ENCODE measurements around the gene UBE4A.

Gene UBE4A

DNA sequence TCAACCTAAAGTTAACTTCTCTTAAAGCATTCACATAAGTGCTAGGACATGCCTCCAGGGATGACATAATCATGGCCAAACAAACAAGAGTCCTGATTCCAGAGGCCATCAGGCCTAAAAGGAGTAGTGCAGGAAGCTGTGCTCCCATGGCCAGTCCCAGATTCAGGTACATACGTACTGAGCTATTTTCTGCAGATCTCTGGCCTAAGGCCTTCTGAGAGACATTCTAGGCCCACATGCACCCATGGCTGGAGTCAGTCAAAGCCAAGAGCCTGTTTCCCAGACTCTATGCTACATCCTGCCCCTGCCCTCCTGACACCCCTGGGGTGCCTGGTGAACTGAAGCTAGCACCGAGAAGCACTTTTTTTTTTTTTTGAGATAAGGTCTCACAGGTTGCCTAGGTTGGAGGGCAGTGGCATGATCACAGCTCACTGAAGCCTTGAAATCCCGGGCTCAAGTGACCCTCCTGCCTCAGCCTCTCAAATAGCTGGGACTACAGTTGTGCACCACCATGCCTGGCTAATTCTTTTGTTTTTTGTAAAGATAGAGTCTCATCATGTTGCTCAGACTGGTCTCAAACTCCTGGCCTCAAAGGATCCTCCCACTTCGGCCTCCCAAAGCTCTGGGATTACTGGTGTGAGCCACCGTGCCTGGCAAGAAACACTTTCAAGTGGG lies 17.4 kb upstream of the UBE4A start:
- H3K27me3 ChIP-seq, result peaks cover 0 to 33% of the 10 kb centered on the region in 2 donors
- intact Hi-C loops (cut with DNase I; ENCODE audit: low total_unique reads), result loop anchor here (10.0 kb wide), 1 partner anchor 187 kb away; the partner anchor contains the start of gene SCN4B
- H3K4me1 ChIP-seq, result no peaks in the 10 kb centered on the region
- no peak for TF ChIP-seq CTCF (IDR thresholded peaks at IDR 0.05)
- H3K9me3 ChIP-seq, result no peaks in the 10 kb centered on the region
- no peak overlapping the region for H3K27ac ChIP-seq
- H3K36me3 ChIP-seq, result no peaks in the 10 kb centered on the region
- no peak overlapping the region for H3K4me3 ChIP-seq
- DNase-seq, result no peak

GRCh38 chr11:118342503-118343161 lies 16.8 kb upstream of the UBE4A start, which contains the start of gene CD3D:
Gene CD3D (minus strand): TSS chr11:118342705. CDS start chr11:118342607, 98 bp downstream.
- TF ChIP-seq CTCF (IDR thresholded peaks at IDR 0.05), result no peak
- Histone ChIP-seq H3K9me3 (no peaks in the 10 kb centered on the region), H3K27me3 (peaks cover 0 to 35% of the 10 kb centered on the region in 2 donors), H3K36me3 (no peaks in the 10 kb centered on the region), H3K4me1 (no peaks in the 10 kb centered on the region), H3K4me3 (no peak within 1 kb of the TSS), H3K27ac (no peak within 1 kb of the TSS)
- no peak for DNase-seq
- intact Hi-C loops (cut with DNase I; ENCODE audit: low total_unique reads), result loop anchor here (10.0 kb wide), 1 partner anchor 188 kb away; the partner anchor contains the start of gene SCN4B

- Histone ChIP-seq H3K27ac (no peak overlapping the region), H3K27me3 (peaks cover 0 to 37% of the 10 kb centered on the region in 2 donors), H3K4me1 (no peaks in the 10 kb centered on the region), H3K4me3 (no peak overlapping the region), H3K9me3 (no peaks in the 10 kb centered on the region), H3K36me3 (no peaks in the 10 kb centered on the region)
- DNase-seq, result no peak
- no peak for TF ChIP-seq CTCF (IDR thresholded peaks at IDR 0.05)
- intact Hi-C loops (cut with DNase I; ENCODE audit: low total_unique reads), result loop anchor here (10.0 kb wide), 1 partner anchor 188 kb away; the partner anchor contains the start of gene SCN4B
Observed at GRCh38 chr11:118343248-118343647, 16.2 kb upstream of the UBE4A start.

DNA sequence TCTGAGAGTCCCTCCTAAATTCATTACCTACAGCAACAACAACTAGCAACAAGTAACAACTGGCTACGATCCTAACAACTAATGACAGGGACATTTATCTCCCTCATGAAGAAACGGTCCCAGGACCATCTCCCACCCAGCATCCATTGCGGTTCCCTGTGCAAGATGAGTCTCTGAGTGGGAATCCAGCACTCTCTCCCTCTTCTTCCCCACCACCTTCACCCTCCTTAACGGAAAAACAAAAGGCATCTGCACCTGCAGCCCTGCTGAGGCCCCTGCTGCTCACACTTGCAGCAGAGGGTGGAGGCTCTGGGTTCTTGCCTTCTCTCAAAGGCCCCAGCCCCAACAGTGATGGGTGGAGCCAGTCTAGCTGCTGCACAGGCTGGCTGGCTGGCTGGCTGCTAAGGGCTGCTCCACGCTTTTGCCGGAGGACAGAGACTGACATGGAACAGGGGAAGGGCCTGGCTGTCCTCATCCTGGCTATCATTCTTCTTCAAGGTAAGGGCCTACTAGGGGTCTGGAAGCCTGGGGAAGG lies 15.4 kb upstream of the UBE4A start, which contains the start of gene CD3G:
TSS of gene CD3G (plus strand) at position 364 of the 535 bp plus-strand sequence. CDS start at position 444, 80 bp downstream.
- Histone ChIP-seq H3K4me1 (no peaks in the 10 kb centered on the region), H3K27me3 (peaks cover 0 to 34% of the 10 kb centered on the region in 2 donors), H3K9me3 (no peaks in the 10 kb centered on the region), H3K36me3 (no peaks in the 10 kb centered on the region), H3K4me3 (no peak within 1 kb of the TSS), H3K27ac (no peak within 1 kb of the TSS)
- DNase-seq, result no peak
- no peak for TF ChIP-seq CTCF (IDR thresholded peaks at IDR 0.05)
- intact Hi-C loops (cut with DNase I; ENCODE audit: low total_unique reads), result loop anchor here (10.0 kb wide), 1 partner anchor 189 kb away; the partner anchor contains the start of gene SCN4B

DNA sequence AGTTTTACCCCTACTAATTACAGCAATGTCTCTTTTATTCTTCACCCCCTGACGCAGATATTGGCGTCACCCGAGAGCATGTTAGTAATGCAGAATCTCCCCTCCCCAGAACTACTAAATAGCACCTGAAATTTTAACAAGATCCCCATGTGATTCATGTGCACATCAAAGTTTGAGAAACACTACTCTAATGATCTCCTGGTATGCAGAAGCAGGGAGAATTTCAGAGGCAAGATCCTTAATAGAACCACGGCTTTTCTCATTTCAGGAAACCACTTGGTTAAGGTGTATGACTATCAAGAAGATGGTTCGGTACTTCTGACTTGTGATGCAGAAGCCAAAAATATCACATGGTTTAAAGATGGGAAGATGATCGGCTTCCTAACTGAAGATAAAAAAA lies 9.9 kb upstream of the UBE4A start:
- no peaks in the 10 kb centered on the region for H3K4me1 ChIP-seq
- no peak for DNase-seq
- TF ChIP-seq CTCF (IDR thresholded peaks at IDR 0.05), result no peak
- intact Hi-C loops (cut with DNase I; ENCODE audit: low total_unique reads), result loop anchor here (10.0 kb wide), 1 partner anchor 195 kb away; the partner anchor contains the start of gene SCN4B
- no peak overlapping the region for H3K27ac ChIP-seq
- no peaks in the 10 kb centered on the region for H3K36me3 ChIP-seq
- no peaks in the 10 kb centered on the region for H3K9me3 ChIP-seq
- no peak overlapping the region for H3K4me3 ChIP-seq
- H3K27me3 ChIP-seq, result peaks cover 0 to 13% of the 10 kb centered on the region in 2 donors
